Gastroesophageal sphincter (tissue), 2 donors: ENCODE measurements around the gene AKAP17A.
"Not testable (repeated sequence)": the region's sequence is repeated elsewhere in the genome, so short reads cannot be mapped to it uniquely, and the experiment has no call there.

Experiments used
- EP300 ChIP-seq: sonication (generic); formaldehyde crosslinking; IDR thresholded peaks from one replicate; pipeline ENCODE4 v1.6.1; 2017; ENCODE audit warnings: antibody characterized with exemption, mild to moderate bottlenecking
- POLR2AphosphoS5 ChIP-seq: sonication (generic); formaldehyde crosslinking; IDR thresholded peaks from one replicate; pipeline ENCODE4 v1.6.1; 2017; ENCODE audit warnings: antibody characterized with exemption

DNA sequence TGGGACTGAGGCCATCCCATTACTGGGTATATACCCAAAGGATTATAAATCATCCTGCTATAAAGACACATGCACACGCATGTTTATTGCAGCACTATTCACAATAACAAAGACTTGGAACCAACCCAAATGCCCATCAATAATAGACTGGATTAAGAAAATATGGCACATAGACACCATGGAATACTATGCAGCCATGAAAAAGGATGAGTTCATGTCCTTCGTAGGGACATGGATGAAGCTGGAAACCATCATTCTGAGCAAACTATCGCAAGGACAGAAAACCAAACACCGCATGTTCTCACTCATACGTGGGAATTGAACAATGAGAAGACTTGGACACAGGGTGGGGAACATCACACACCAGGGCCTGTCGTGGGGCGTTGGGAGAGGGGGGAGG, 27.3 kb upstream of the AKAP17A start:
- TF ChIP-seq POLR2AphosphoS5, EP300: not testable (repeated sequence)
